ENCODE results near the gene MACROD2.
"Not testable (repeated sequence)": the region's sequence is repeated elsewhere in the genome, so short reads cannot be mapped to it uniquely, and the experiment has no call there.

Gene MACROD2

GRCh38 chr20:15077733-15078250, 1082.5 kb downstream of the MACROD2 start:
- DNase-seq, result no peak

- DNase-seq, result no peak
Measured at GRCh38 chr20:15079594-15080340, 1084.5 kb downstream of the MACROD2 start.

DNA sequence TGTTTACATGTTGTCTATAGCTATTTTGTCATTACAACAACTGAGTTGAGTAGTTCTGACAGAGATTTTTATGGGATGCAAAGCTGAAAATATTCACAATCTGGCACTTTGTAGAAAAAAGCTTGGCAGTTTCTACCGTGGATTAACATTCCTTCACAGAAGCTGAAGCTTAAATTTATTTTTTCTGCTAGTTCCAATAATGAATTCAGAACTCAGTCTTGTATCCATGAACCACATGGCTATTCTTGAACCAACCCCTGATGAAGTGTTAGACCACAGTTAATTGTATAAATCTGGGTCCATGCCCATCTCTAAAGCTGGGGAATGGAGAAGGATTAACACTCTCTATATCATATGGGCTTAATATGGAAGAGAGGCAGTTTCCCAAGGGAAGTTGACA, 1085.9 kb downstream of the MACROD2 start:
- no peak for DNase-seq

DNA sequence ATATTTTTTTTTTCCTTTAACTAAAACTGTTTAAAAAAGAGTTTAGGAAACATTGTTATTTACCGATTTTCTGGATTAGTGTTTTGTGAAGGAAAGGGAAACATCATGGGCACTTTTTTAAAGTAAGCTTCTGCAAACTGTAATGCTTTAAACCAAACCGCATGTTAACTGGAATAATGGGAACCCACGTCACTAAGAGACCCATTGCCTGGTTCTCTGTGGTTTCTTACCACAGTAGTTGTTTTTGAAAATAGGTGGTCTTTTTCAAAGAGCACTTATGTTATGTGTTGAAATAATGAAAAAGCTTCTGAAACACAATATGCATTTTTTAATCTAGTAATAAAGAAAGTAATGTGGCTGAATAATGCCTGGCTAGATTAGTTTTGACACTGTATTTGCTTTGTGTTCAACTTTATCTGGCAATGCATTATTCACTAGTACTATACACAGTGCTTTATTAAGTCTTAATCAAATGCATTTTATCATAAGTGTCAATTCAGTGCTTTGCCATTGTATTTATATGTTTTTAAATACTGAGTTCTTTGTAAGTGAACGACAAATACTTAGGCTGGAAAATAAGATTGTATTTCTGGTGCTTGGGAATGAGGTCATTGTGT, 1096.2 kb downstream of the MACROD2 start:
- no peak for DNase-seq

DNA sequence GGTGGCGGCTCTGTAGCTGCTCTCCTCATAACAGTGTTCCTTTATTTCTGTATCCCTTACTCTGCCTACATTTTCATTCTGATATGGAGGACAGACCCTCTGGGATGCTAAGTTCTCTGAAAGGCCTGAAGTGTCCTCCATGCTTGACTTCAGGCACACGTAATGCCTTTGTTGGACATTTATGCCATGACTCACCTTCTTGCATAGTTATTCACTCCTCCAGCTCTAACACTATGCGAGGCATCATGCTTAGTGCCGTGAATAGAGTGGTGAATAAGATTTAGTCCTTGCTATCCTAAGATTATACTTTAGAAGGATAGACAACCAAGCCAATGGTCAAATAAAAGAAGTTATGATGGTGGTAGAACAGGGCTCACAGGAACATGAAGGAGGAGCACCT, 1103.0 kb downstream of the MACROD2 start:
- no peak for DNase-seq

GRCh38 chr20:15099130-15099529, 1103.8 kb downstream of the MACROD2 start:
- no peak for DNase-seq

GRCh38 chr20:15100506-15101160, 1105.3 kb downstream of the MACROD2 start:
- DNase-seq, result no peak

- DNase-seq, result no peak
Measured at GRCh38 chr20:15107931-15108330, 1112.6 kb downstream of the MACROD2 start.

DNA sequence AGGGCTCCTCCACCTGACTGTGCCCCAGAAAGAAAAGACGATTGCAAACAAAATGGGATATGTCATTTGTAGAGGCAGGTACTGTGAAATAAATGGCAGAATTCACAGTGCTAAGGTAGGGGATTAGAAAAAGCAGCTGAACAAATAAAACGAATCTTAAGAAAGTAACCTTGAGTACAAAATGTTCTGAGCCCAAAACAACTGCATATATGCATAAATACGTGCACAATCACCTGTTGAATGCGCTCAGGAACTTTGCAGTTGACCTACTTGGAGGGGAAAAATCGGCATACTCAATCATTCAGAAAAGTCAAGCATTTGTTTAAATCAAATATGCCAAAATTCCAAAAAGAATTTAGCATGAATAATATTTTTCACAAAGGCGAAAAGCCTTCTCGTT, 1114.2 kb downstream of the MACROD2 start:
- DNase-seq, result no peak

- DNase-seq, result no peak
Measured at GRCh38 chr20:15111654-15112053, 1116.3 kb downstream of the MACROD2 start.

- DNase-seq, result no peak
Measured at GRCh38 chr20:15113144-15113773, 1117.9 kb downstream of the MACROD2 start.

- DNase-seq, result no peak
Measured at GRCh38 chr20:15119852-15120487, 1124.7 kb downstream of the MACROD2 start.

DNA sequence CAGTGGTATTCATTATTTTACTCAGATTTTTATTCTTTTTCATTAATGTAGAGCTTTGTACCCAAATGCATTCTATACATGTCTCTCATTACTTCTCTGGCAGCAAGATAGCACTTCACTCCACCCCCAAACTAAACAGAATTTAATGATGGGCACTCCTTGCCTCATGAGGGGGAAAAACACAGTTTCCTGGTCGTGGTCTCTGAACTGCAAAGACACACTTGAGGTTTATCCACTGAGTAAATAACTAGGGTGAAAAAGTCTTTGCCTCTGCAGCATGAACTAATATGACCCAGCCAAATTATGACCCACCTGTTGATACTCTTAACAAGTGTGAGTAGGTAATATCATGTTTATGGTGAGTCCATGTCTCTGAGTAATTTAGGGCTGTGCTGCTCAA, 1127.3 kb downstream of the MACROD2 start:
- no peak for DNase-seq

DNA sequence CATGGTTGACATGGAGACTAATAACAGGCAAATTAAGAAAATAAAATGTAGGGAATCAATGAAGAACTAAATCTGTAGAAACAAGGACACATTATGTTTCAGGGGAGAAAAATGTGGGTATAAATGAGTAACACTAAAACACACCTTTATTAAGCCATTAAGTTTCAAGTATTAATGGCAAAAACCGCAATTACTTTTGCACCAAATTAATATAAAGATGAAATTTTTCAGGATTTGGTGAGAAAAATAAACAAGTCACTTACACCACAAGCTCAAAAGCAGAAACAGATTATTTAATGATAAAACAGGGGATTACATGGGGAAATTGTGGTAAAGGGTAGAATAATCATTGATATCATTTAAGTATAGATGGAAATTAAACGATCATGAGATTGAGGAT, 1135.9 kb downstream of the MACROD2 start:
- DNase-seq, result no peak

DNA sequence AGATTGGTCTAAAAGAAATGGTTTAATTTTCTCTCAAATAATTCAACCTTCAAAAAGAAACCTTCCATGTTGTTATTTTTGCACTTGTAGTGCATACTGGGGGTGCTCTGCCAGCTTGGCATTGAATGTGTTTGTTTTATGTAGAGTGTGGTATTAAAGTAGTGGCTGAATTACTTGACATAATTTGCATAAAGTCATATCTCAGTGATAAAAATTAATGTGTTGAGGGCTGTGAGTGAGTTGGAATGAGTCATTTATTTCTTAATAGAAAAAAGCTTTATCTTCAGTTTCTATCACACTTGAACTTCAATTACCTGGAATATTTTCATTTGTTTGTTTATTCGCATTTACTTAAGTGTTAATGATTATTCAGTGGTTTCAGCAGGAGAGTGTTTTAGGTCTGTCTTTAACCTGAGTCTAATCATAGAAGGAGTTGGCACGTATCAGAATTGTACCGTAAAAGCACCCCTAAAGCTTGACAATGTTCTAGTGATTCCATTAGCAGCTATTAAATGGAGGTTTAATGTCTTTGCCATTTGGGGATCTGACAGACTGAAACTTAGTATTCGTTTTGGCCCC, 1143.3 kb downstream of the MACROD2 start:
- DNase-seq, result no peak

- no peak for DNase-seq
Measured at GRCh38 chr20:15139522-15139921, 1144.2 kb downstream of the MACROD2 start.

DNA sequence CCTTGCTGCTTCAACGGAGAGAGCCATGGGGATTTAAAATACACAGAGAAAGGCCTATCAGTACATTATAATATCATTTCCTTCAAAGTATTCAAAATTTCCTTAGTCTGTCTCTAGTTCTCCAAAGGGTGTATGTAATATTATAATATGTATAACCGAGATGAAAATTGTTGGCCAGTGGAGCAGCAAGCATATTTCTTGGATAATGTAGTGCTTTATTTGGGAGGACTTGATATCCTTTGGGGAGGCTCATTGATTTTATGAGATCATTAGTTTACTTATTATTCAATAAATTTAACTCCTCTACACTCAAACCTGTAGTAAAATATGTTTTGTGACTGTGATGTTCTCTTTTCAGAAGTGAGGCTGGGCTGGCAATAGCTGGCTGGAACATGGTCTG, 1145.0 kb downstream of the MACROD2 start:
- DNase-seq, result no peak

DNA sequence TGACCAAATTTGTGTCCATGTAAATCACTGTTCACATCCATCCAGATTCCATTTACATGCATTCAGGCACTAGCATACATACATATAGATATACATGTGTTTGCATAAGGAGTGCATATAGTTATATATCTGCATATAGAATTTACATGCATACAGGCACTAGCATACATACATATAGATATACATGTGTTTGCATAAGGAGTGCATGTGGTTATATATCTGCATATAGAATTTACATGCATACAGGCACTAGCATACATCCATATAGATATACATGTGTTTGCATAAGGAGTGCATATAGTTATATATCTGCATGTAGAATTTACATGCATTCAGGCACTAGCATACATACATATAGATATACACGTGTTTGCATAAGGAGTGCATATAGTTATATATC, 1145.6 kb downstream of the MACROD2 start:
- not testable (repeated sequence) for DNase-seq

DNA sequence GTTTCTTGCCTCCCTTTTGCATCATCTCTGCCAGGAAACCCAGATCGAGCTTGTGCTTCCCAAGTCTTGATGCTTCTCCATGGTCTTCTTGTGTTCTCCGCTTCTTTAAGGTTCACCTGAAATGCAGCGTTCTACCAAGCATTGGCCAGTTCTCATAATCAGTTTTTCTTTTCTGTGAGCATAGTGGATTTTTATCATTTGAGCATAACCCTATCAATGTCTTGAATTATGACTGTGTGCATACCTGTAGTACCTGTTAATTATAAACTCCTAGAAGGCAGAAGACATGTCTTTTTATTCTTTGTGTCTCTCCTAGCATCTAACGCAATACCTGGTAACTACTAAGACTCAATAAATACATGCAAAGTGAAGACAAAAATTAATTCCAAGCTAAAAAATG, 1146.5 kb downstream of the MACROD2 start:
- DNase-seq, result no peak

DNA sequence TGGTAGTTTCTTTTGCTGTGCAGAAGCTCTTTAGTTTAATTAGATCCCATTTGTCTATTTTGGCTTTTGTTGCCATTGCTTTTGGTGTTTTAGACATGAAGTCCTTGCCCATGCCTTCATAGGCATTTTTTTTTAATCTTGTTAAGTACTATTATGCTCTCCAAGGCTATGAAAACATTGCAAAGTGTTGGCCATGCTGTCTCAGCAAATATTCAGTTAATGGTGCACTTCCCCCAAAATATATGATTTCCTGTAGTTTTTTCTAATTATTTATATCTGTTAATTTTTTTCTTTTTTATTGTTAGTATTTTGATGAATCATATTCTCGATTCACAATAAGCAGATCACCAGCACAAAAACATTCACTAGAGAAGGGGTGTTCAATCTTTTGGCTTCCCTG, 1148.2 kb downstream of the MACROD2 start:
- no peak for DNase-seq

- no peak for DNase-seq
Measured at GRCh38 chr20:15144916-15145315, 1149.6 kb downstream of the MACROD2 start.

DNA sequence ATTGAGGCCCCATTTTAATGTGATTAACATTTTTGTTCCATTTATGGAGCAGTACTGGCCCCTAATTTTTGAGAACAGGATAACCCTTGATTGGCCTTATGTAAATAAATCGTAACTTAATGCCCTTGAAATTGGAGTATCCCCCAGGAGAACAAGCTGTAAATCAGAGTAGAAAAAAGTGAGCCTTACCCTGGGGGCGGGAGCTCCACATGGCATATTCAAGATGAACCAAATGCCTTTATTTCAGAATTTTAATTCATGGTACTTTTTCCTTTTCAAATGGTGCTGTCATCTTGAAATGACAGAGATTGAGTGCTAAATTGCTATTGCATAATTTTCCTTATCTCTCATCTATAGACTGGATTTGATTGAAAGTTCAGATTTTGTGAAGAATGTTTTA, 1151.6 kb downstream of the MACROD2 start:
- no peak for DNase-seq

GRCh38 chr20:15154070-15154469, 1158.8 kb downstream of the MACROD2 start:
- DNase-seq, result no peak

Data from HCEC 1CT (cell line).